Common myeloid progenitor, CD34-positive (primary cell): Measurements from ENCODE around the gene PER3. TPM values are rescaled to one million over a fixed set of nuclear protein-coding genes. Genes with fewer than 3 reads are reported as not detected.
A peak's percentile ranks its signal among the peaks of the same experiment; 100 is the strongest.

Experiments used
- CTCF ChIA-PET: fragments of 350-600 bp; sonication (Branson Sonifier 250); formaldehyde crosslinking; loops from one replicate; lab custom pipeline; 2021; ENCODE audit warnings: antibody characterized with exemption; lab: Charles Lee
- POLR2A ChIA-PET: fragments of 350-600 bp; sonication (Branson Sonifier 250); formaldehyde crosslinking; loops from one replicate; lab custom pipeline; 2021; ENCODE audit warnings: antibody characterized with exemption; lab: Charles Lee
- DNase-seq, 3 donors: peaks; one replicate each; pipeline versions ENCODE4 v3.0.0 to v3.0.0-alpha.2; 2013
- H3K27ac ChIP-seq, 2 experiments: 1 replicate in 1 of 2; 2 replicates in 1 of 2; pipeline ENCODE4 v1.7.0; 2013; ENCODE audit warnings: inconsistent platforms in 2 of 2, low read length in 2 of 2, mild to moderate bottlenecking in 2 of 2, low read depth in 1 of 2, moderate library complexity in 1 of 2; ENCODE audit not compliant: severe bottlenecking in 2 of 2, insufficient read depth in 1 of 2, poor library complexity in 1 of 2
- H3K27me3 ChIP-seq, 5 experiments: replicated peaks in 2 of 5; 1 replicate in 3 of 5; 2 replicates in 2 of 5; pipeline versions ENCODE4 v1.6.1 to v1.7.0; 2013; ENCODE audit warnings: low read length in 4 of 5, mild to moderate bottlenecking in 2 of 5, moderate library complexity in 2 of 5, inconsistent platforms in 1 of 5; ENCODE audit not compliant: insufficient read depth in 5 of 5, control insufficient read depth in 4 of 5
- H3K36me3 ChIP-seq, 4 experiments: 1 replicate in 2 of 4; 2 replicates in 2 of 4; pipeline versions ENCODE4 v1.6.1 to v1.7.0; 2013; ENCODE audit warnings: low read length in 3 of 4, control low read depth in 1 of 4, mild to moderate bottlenecking in 1 of 4; ENCODE audit not compliant: control insufficient read depth in 4 of 4, insufficient read depth in 4 of 4
- H3K4me1 ChIP-seq, 4 experiments: 1 replicate in 3 of 4; 2 replicates in 1 of 4; pipeline versions ENCODE4 v1.6.1 to v1.7.1; 2013; ENCODE audit warnings: low read length in 3 of 4, mild to moderate bottlenecking in 3 of 4, control low read depth in 1 of 4, inconsistent platforms in 1 of 4, moderate library complexity in 1 of 4; ENCODE audit not compliant: control insufficient read depth in 4 of 4, insufficient read depth in 4 of 4; ENCODE audit errors: control extremely low read depth in 1 of 4
- H3K4me3 ChIP-seq, 7 experiments: 1 replicate in 4 of 7; 2 replicates in 3 of 7; pipeline versions ENCODE4 v1.5.1 to v1.7.0; 2013; ENCODE audit warnings: mild to moderate bottlenecking in 7 of 7, low read length in 6 of 7, moderate library complexity in 6 of 7, inconsistent platforms in 2 of 7, low read depth in 2 of 7, control low read depth in 1 of 7; ENCODE audit not compliant: insufficient read depth in 4 of 7, control insufficient read depth in 1 of 7; ENCODE audit errors: extremely low read depth in 1 of 7
- H3K9me3 ChIP-seq, 5 experiments: 1 replicate in 4 of 5; 2 replicates in 1 of 5; pipeline versions ENCODE4 v1.6.1 to v1.7.1; 2013; ENCODE audit warnings: low read length in 4 of 5, mild to moderate bottlenecking in 2 of 5, inconsistent platforms in 1 of 5, low read depth in 1 of 5, moderate library complexity in 1 of 5; ENCODE audit not compliant: control insufficient read depth in 4 of 5, insufficient read depth in 2 of 5; ENCODE audit errors: control extremely low read depth in 1 of 5
- WGBS: methylation state at CpG from one replicate; pipeline ENCODE4 v1.1.5; 2013; ENCODE audit not compliant: insufficient coverage; 5-methylcytosine and 5-hydroxymethylcytosine counted together
- polyA plus RNA-seq: library from polyadenylated mRNA; unstranded; fragments of 120-200 nt; gene quantifications from one replicate; pipeline ENCODE4 v1.2.1, GENCODE V29; 2013

PER3 gene
- 2.6 TPM for polyA plus RNA-seq

- Histone ChIP-seq H3K4me3 (peak within 1 kb of the TSS; percentile 38 to 74 (median 56)), H3K36me3 (peaks cover 4 to 15% (median 11%) of the 10 kb centered on the region in 4 experiments), H3K4me1 (peaks cover 2 to 34% (median 31%) of the 10 kb centered on the region in 4 experiments), H3K9me3 (no peaks in the 10 kb centered on the region), H3K27me3 (no peaks in the 10 kb centered on the region), H3K27ac (no peak within 1 kb of the TSS)
- peak; percentile 89 to 95 (median 94) for DNase-seq
- 2% methylated on average over 71 of the region's 90 CpGs for WGBS
- ChIA-PET POLR2A (interaction anchor here (0.8 kb wide), 1 partner anchor 135 kb away, joined by 3 read pairs; no protein-coding TSS in a partner anchor), CTCF (no interaction called here)
Measured at GRCh38 chr1:7783826-7784491, at the start of gene PER3. TSS of gene PER3 (plus strand) at chr1:7784291. CDS start at chr1:7784878, 587 bp downstream.

- H3K27me3 ChIP-seq = no peaks in the 10 kb centered on the region
- WGBS = 94% methylated on average over 4 of the region's 6 CpGs
- CTCF ChIA-PET = interaction anchor here (7.8 to 10.4 kb wide), 2 partner anchors 14 to 70 kb away, joined by 54 to 62 read pairs; no protein-coding TSS in a partner anchor
- no peak for DNase-seq
- H3K27ac ChIP-seq = no peak overlapping the region
- peaks cover 0 to 12% (median 0%) of the 10 kb centered on the region in 5 experiments for H3K9me3 ChIP-seq
- H3K4me3 ChIP-seq = no peak overlapping the region
- POLR2A ChIA-PET = no interaction called here
- H3K4me1 ChIP-seq = peaks cover 0 to 20% (median 9%) of the 10 kb centered on the region in 4 experiments
- H3K36me3 ChIP-seq = peaks cover 0 to 2% (median 0%) of the 10 kb centered on the region in 4 experiments
Measured at GRCh38 chr1:7738044-7738443, 46.0 kb upstream of the PER3 start.

GRCh38 chr1:7743346-7743745, 40.7 kb upstream of the PER3 start:
- no peak for DNase-seq
- Histone ChIP-seq H3K4me3 (no peak overlapping the region), H3K9me3 (peaks cover 0 to 12% (median 0%) of the 10 kb centered on the region in 5 experiments), H3K4me1 (peaks cover 0 to 12% (median 7%) of the 10 kb centered on the region in 4 experiments), H3K27ac (no peak overlapping the region), H3K36me3 (peaks cover 0 to under 1% (median 0%) of the 10 kb centered on the region in 4 experiments), H3K27me3 (no peaks in the 10 kb centered on the region)
- WGBS = 96% methylated on average over 6 of the region's 6 CpGs
- ChIA-PET CTCF (interaction anchor here (1.3 to 10.4 kb wide), 3 partner anchors 9 to 75 kb away, joined by 3 to 62 read pairs (median 54); no protein-coding TSS in a partner anchor), POLR2A (no interaction called here)

- H3K27me3 ChIP-seq = no peaks in the 10 kb centered on the region
- no peak for DNase-seq
- H3K27ac ChIP-seq = no peak overlapping the region
- ChIA-PET CTCF (interaction anchor here (11.3 kb wide), 1 partner anchor 77 kb away, joined by 536 read pairs; no protein-coding TSS in a partner anchor), POLR2A (no interaction called here)
- H3K4me1 ChIP-seq = peaks cover 0 to 20% (median 12%) of the 10 kb centered on the region in 4 experiments
- no peak overlapping the region for H3K4me3 ChIP-seq
- 95% methylated on average over 7 of the region's 9 CpGs for WGBS
- no peaks in the 10 kb centered on the region for H3K36me3 ChIP-seq
- H3K9me3 ChIP-seq = peaks cover 0 to 3% (median 0%) of the 10 kb centered on the region in 5 experiments
Measured at GRCh38 chr1:7744882-7745281, 39.2 kb upstream of the PER3 start.

GRCh38 chr1:7745783-7746182, 38.3 kb upstream of the PER3 start:
- 96% methylated on average over 7 of the region's 10 CpGs for WGBS
- H3K27ac ChIP-seq = no peak overlapping the region
- ChIA-PET POLR2A (no interaction called here), CTCF (interaction anchor here (1.4 to 11.3 kb wide), 2 partner anchors 11 to 78 kb away, joined by 5 to 536 read pairs; no protein-coding TSS in a partner anchor)
- DNase-seq = no peak
- no peaks in the 10 kb centered on the region for H3K27me3 ChIP-seq
- H3K4me1 ChIP-seq = peaks cover 0 to 13% (median 6%) of the 10 kb centered on the region in 4 experiments
- no peaks in the 10 kb centered on the region for H3K9me3 ChIP-seq
- H3K36me3 ChIP-seq = no peaks in the 10 kb centered on the region
- H3K4me3 ChIP-seq = no peak overlapping the region

- 100% methylated on average over 3 of the region's 5 CpGs for WGBS
- DNase-seq = no peak
- Histone ChIP-seq H3K36me3 (no peaks in the 10 kb centered on the region), H3K27me3 (no peaks in the 10 kb centered on the region), H3K27ac (no peak overlapping the region), H3K4me1 (peaks cover 4 to 25% (median 8%) of the 10 kb centered on the region in 4 experiments), H3K4me3 (no peak overlapping the region), H3K9me3 (no peaks in the 10 kb centered on the region)
- POLR2A ChIA-PET = no interaction called here
- CTCF ChIA-PET = interaction anchor here (0.6 to 11.3 kb wide), 2 partner anchors 30 to 79 kb away, joined by 3 to 536 read pairs; no protein-coding TSS in a partner anchor
Measured at GRCh38 chr1:7747605-7748004, 36.5 kb upstream of the PER3 start.

GRCh38 chr1:7749126-7749525, 35.0 kb upstream of the PER3 start:
- H3K4me1 ChIP-seq = peaks cover 11 to 40% (median 17%) of the 10 kb centered on the region in 4 experiments
- H3K27me3 ChIP-seq = no peaks in the 10 kb centered on the region
- ChIA-PET POLR2A (no interaction called here), CTCF (interaction anchor here (1.1 to 11.3 kb wide), 6 partner anchors 9 to 81 kb away, joined by 3 to 536 read pairs (median 6); no protein-coding TSS in a partner anchor)
- DNase-seq = no peak
- no peak overlapping the region for H3K4me3 ChIP-seq
- H3K36me3 ChIP-seq = no peaks in the 10 kb centered on the region
- no peak overlapping the region for H3K27ac ChIP-seq
- WGBS = 54% methylated on average over 4 of the region's 5 CpGs
- H3K9me3 ChIP-seq = no peaks in the 10 kb centered on the region
